Activated naive CD4-positive, alpha-beta T cell treated with anti-CD3 and anti-CD28 coated beads for 36 hours (primary cell): ENCODE data around the gene ADORA1. TPM values are rescaled to one million over a fixed set of nuclear protein-coding genes. Genes with fewer than 3 reads are reported as not detected.

Source experiments
- CTCF ChIA-PET: fragments of 350-600 bp; sonication (Branson Sonifier 250); formaldehyde crosslinking; loops from one replicate; lab custom pipeline; 2021; ENCODE audit warnings: antibody characterized with exemption; lab: Charles Lee
- DNase-seq: peaks from one replicate; pipeline ENCODE4 v3.0.0-alpha.2; 2020
- H3K27ac Mint-ChIP-seq: one replicate; pipeline ENCODE4 v1.8.0; 2021; ENCODE audit warnings: mild to moderate bottlenecking, mixed read lengths
- H3K27me3 Mint-ChIP-seq: one replicate; pipeline ENCODE4 v1.8.0; 2021; ENCODE audit warnings: low read depth, mixed read lengths
- H3K36me3 Mint-ChIP-seq: one replicate; pipeline ENCODE4 v1.8.0; 2021; ENCODE audit warnings: low read depth, mixed read lengths
- H3K4me1 Mint-ChIP-seq: one replicate; pipeline ENCODE4 v1.8.0; 2021; ENCODE audit warnings: low read depth, mixed read lengths
- H3K4me3 Mint-ChIP-seq: one replicate; pipeline ENCODE4 v1.8.0; 2021; ENCODE audit warnings: mild to moderate bottlenecking, moderate library complexity, mixed read lengths
- H3K9me3 Mint-ChIP-seq: one replicate; pipeline ENCODE4 v1.8.0; 2021; ENCODE audit warnings: mixed read lengths
- intact Hi-C: fragments of 100-400 bp; cut with micrococcal nuclease; formaldehyde crosslinking; loops from one replicate; pipeline ENCODE4 v1.15.1; 2023
- total RNA-seq, 2 experiments: library from RNA; stranded (reverse); gene quantifications; one replicate each; pipeline ENCODE4 v1.2.3, GENCODE V29; 2021

Gene ADORA1
- not detected for total RNA-seq

- intact Hi-C loops: no loop called here
- Mint-ChIP-seq H3K4me1 (peaks cover 12% of the 10 kb centered on the region), H3K27ac (no peak within 1 kb of the TSS), H3K9me3 (no peaks in the 10 kb centered on the region), H3K4me3 (no peak within 1 kb of the TSS), H3K36me3 (no peaks in the 10 kb centered on the region), H3K27me3 (peaks cover 56% of the 10 kb centered on the region)
- CTCF ChIA-PET: interaction anchor here (1.5 kb wide), 1 partner anchor 10 kb away, joined by 3 read pairs; no protein-coding TSS in a partner anchor
- no peak for DNase-seq
Measured at GRCh38 chr1:203127666-203128430, at the start of gene ADORA1. ADORA1 (plus strand) TSS chr1:203127726; CDS start chr1:203128842, 1,116 bp downstream.

- Mint-ChIP-seq H3K36me3 (no peaks in the 10 kb centered on the region), H3K4me3 (no peak overlapping the region), H3K27me3 (peaks cover 27% of the 10 kb centered on the region), H3K4me1 (peaks cover 4% of the 10 kb centered on the region), H3K9me3 (no peaks in the 10 kb centered on the region), H3K27ac (no peak overlapping the region)
- CTCF ChIA-PET: interaction anchor here (0.5 kb wide), 1 partner anchor 131 kb away, joined by 4 read pairs; no protein-coding TSS in a partner anchor
- intact Hi-C loops: no loop called here
- DNase-seq: no peak
Measured at GRCh38 chr1:203077956-203078355, 49.6 kb upstream of the ADORA1 start.

- Mint-ChIP-seq H3K9me3 (no peaks in the 10 kb centered on the region), H3K36me3 (no peaks in the 10 kb centered on the region), H3K27ac (no peak overlapping the region), H3K4me3 (no peak overlapping the region), H3K4me1 (peaks cover 4% of the 10 kb centered on the region), H3K27me3 (peaks cover 24% of the 10 kb centered on the region)
- DNase-seq: no peak
- CTCF ChIA-PET: no interaction called here
- intact Hi-C loops: no loop called here
Measured at GRCh38 chr1:203078478-203078877, 49.0 kb upstream of the ADORA1 start.

- intact Hi-C loops: no loop called here
- Mint-ChIP-seq H3K9me3 (no peaks in the 10 kb centered on the region), H3K27me3 (peaks cover 15% of the 10 kb centered on the region), H3K4me1 (peaks cover 4% of the 10 kb centered on the region), H3K36me3 (no peaks in the 10 kb centered on the region), H3K4me3 (no peak overlapping the region), H3K27ac (no peak overlapping the region)
- no peak for DNase-seq
- CTCF ChIA-PET: interaction anchor here (1.3 to 2.4 kb wide), 2 partner anchors 41 to 136 kb away, joined by 3 to 6 read pairs; no protein-coding TSS in a partner anchor
Measured at GRCh38 chr1:203080456-203080855, 47.1 kb upstream of the ADORA1 start.

GRCh38 chr1:203081465-203082230 is 45.9 kb upstream of the ADORA1 start:
- CTCF ChIA-PET: interaction anchor here (0.8 to 1.3 kb wide), 3 partner anchors 91 to 139 kb away, joined by 3 read pairs; no protein-coding TSS in a partner anchor
- Mint-ChIP-seq H3K27me3 (peaks cover 10% of the 10 kb centered on the region), H3K9me3 (no peaks in the 10 kb centered on the region), H3K36me3 (no peaks in the 10 kb centered on the region), H3K4me3 (no peak overlapping the region), H3K4me1 (no peaks in the 10 kb centered on the region), H3K27ac (no peak overlapping the region)
- DNase-seq: no peak
- intact Hi-C loops: no loop called here

GRCh38 chr1:203082231-203082505 is 45.4 kb upstream of the ADORA1 start:
- Mint-ChIP-seq H3K9me3 (no peaks in the 10 kb centered on the region), H3K27ac (no peak overlapping the region), H3K4me3 (no peak overlapping the region), H3K27me3 (peaks cover 9% of the 10 kb centered on the region), H3K36me3 (no peaks in the 10 kb centered on the region), H3K4me1 (no peaks in the 10 kb centered on the region)
- no peak for DNase-seq
- CTCF ChIA-PET: interaction anchor here (0.8 to 0.9 kb wide), 2 partner anchors 91 to 138 kb away, joined by 3 read pairs; no protein-coding TSS in a partner anchor
- intact Hi-C loops: no loop called here

GRCh38 chr1:203082571-203083462 is 44.7 kb upstream of the ADORA1 start:
- Mint-ChIP-seq H3K4me3 (no peak overlapping the region), H3K27me3 (peaks cover 3% of the 10 kb centered on the region), H3K9me3 (no peaks in the 10 kb centered on the region), H3K36me3 (no peaks in the 10 kb centered on the region), H3K4me1 (no peaks in the 10 kb centered on the region), H3K27ac (no peak overlapping the region)
- CTCF ChIA-PET: interaction anchor here (0.6 to 1.3 kb wide), 6 partner anchors 9 to 255 kb away, joined by 3 to 5 read pairs (median 3); no protein-coding TSS in a partner anchor
- DNase-seq: no peak
- intact Hi-C loops: no loop called here

- Mint-ChIP-seq H3K27ac (no peak overlapping the region), H3K4me1 (no peaks in the 10 kb centered on the region), H3K36me3 (no peaks in the 10 kb centered on the region), H3K9me3 (no peaks in the 10 kb centered on the region), H3K4me3 (no peak overlapping the region), H3K27me3 (peaks cover 3% of the 10 kb centered on the region)
- CTCF ChIA-PET: interaction anchor here (0.6 to 1.3 kb wide), 6 partner anchors 9 to 133 kb away, joined by 3 to 5 read pairs (median 3); no protein-coding TSS in a partner anchor
- no peak for DNase-seq
- intact Hi-C loops: no loop called here
Measured at GRCh38 chr1:203083463-203083921, 44.0 kb upstream of the ADORA1 start.

- Mint-ChIP-seq H3K9me3 (no peaks in the 10 kb centered on the region), H3K36me3 (no peaks in the 10 kb centered on the region), H3K4me3 (no peak overlapping the region), H3K27ac (no peak overlapping the region), H3K27me3 (peaks cover 3% of the 10 kb centered on the region), H3K4me1 (no peaks in the 10 kb centered on the region)
- intact Hi-C loops: no loop called here
- CTCF ChIA-PET: interaction anchor here (0.6 to 1.3 kb wide), 5 partner anchors 12 to 574 kb away, joined by 3 read pairs; no protein-coding TSS in a partner anchor
- peak; percentile 43 for DNase-seq
Measured at GRCh38 chr1:203084588-203085527, 42.7 kb upstream of the ADORA1 start.

GRCh38 chr1:203085528-203086406 is 41.8 kb upstream of the ADORA1 start, which contains the start of gene MYOG:
MYOG (minus strand) TSS chr1:203086012; CDS start chr1:203085961, 51 bp downstream.
- no peak within 1 kb of the TSS for H3K27ac Mint-ChIP-seq
- H3K36me3 Mint-ChIP-seq: no peaks in the 10 kb centered on the region
- no peak for DNase-seq
- peaks cover 5% of the 10 kb centered on the region for H3K27me3 Mint-ChIP-seq
- H3K9me3 Mint-ChIP-seq: no peaks in the 10 kb centered on the region
- no peaks in the 10 kb centered on the region for H3K4me1 Mint-ChIP-seq
- CTCF ChIA-PET: interaction anchor here (0.6 to 1.3 kb wide), 4 partner anchors 46 to 621 kb away, joined by 3 to 5 read pairs (median 4); no protein-coding TSS in a partner anchor
- H3K4me3 Mint-ChIP-seq: no peak within 1 kb of the TSS
- intact Hi-C loops: no loop called here
